Measurements from ENCODE around the gene IL27RA. TPM values are rescaled to one million over a fixed set of nuclear protein-coding genes. Genes with fewer than 3 reads are reported as not detected.

Gene IL27RA
- total and polyA plus RNA-seq, 3 experiments from 2014 or later, result 71.4 to 83.4 (median 73.6) TPM

- no peak within 1 kb of the TSS for H3K27ac ChIP-seq (ENCODE audit: low read depth, low read length)
- peak within 1 kb of the TSS in 2 of 7 donors; percentile 3 to 76 for H3K4me3 Mint-ChIP-seq
- H3K9me3 Mint-ChIP-seq, result no peaks in the 10 kb centered on the region
- no peaks in the 10 kb centered on the region for H3K27me3 ChIP-seq (ENCODE audit: insufficient read depth, low read length, poor library complexity, severe bottlenecking)
- DNase-seq, result no peak
- no peaks in the 10 kb centered on the region for H3K36me3 ChIP-seq (ENCODE audit: insufficient read depth, low read length)
- H3K36me3 Mint-ChIP-seq, result peaks cover 0 to 25% (median 5%) of the 10 kb centered on the region in 3 donors
- no peak within 1 kb of the TSS for H3K4me3 ChIP-seq (ENCODE audit: low read length)
- H3K9me3 ChIP-seq (ENCODE audit: low read length), result no peaks in the 10 kb centered on the region
- H3K27me3 Mint-ChIP-seq, result peaks cover 0 to 1% of the 10 kb centered on the region in 2 donors
- H3K4me1 Mint-ChIP-seq, result peaks cover 15 to 33% (median 22%) of the 10 kb centered on the region in 3 donors
- ChIA-PET POLR2A (no interaction called here), CTCF (interaction anchor here (1.0 to 6.6 kb wide), 3 partner anchors 13 to 51 kb away, joined by 3 to 38 read pairs (median 4); partner anchors contain the start of genes ASF1B and MISP3)
- H3K4me1 ChIP-seq (ENCODE audit: insufficient read depth, low read length), result peaks cover 23% of the 10 kb centered on the region
- peak within 1 kb of the TSS in 3 of 8 donors; percentile 23 to 66 (median 63) for H3K27ac Mint-ChIP-seq
Observed at GRCh38 chr19:14085309-14085995, 53.9 kb downstream of the IL27RA start, which contains the start of gene C19orf67. TSS of gene C19orf67 (minus strand) at chr19:14085783. CDS start at chr19:14085627, 156 bp downstream.

DNA sequence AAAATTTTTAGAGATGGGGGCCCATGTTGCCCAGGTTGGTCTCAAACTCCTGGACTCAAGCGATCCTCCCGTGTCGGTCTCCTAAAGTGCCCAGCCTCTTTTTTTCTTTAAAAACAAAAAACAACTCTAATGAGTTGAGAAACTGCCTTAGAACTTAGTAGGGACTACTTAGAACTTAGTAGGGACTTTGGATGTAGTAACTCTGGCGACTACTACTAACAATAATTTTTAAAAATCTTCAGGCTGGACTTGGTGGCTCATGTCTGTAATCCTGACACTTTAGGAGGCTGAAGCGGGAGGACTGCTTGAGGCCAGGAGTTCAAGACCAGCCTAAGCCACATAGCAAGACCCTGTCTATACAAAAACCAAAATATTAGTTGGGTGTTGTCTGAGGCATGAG lies 54.5 kb downstream of the IL27RA start:
- H3K27me3 Mint-ChIP-seq, result peaks cover 0 to 2% of the 10 kb centered on the region in 2 donors
- Histone ChIP-seq H3K27ac (ENCODE audit: low read depth, low read length) (no peak overlapping the region), H3K9me3 (ENCODE audit: low read length) (no peaks in the 10 kb centered on the region), H3K27me3 (ENCODE audit: insufficient read depth, low read length, poor library complexity, severe bottlenecking) (no peaks in the 10 kb centered on the region), H3K36me3 (ENCODE audit: insufficient read depth, low read length) (no peaks in the 10 kb centered on the region), H3K4me1 (ENCODE audit: insufficient read depth, low read length) (peaks cover 18% of the 10 kb centered on the region), H3K4me3 (ENCODE audit: low read length) (no peak overlapping the region)
- CTCF ChIA-PET, result interaction anchor here (6.6 kb wide), 1 partner anchor 14 kb away, joined by 38 read pairs; the partner anchor contains the start of gene MISP3
- H3K27ac Mint-ChIP-seq, result peak overlapping the region in 1 of 8 donors; percentile 63
- H3K4me3 Mint-ChIP-seq, result peak overlapping the region in 2 of 7 donors; percentile 3 to 76
- H3K4me1 Mint-ChIP-seq, result peaks cover 13 to 27% (median 15%) of the 10 kb centered on the region in 3 donors
- peaks cover 0 to 23% (median 5%) of the 10 kb centered on the region in 3 donors for H3K36me3 Mint-ChIP-seq
- no peaks in the 10 kb centered on the region for H3K9me3 Mint-ChIP-seq
- no peak for DNase-seq
- POLR2A ChIA-PET, result no interaction called here

- Histone ChIP-seq H3K27ac (ENCODE audit: low read depth, low read length) (no peak overlapping the region), H3K4me1 (ENCODE audit: insufficient read depth, low read length) (peaks cover 14% of the 10 kb centered on the region), H3K4me3 (ENCODE audit: low read length) (no peak overlapping the region), H3K9me3 (ENCODE audit: low read length) (no peaks in the 10 kb centered on the region), H3K36me3 (ENCODE audit: insufficient read depth, low read length) (no peaks in the 10 kb centered on the region), H3K27me3 (ENCODE audit: insufficient read depth, low read length, poor library complexity, severe bottlenecking) (no peaks in the 10 kb centered on the region)
- H3K27ac Mint-ChIP-seq, result peak overlapping the region; percentile 0 to 85 (median 74)
- POLR2A ChIA-PET, result interaction anchor here (0.6 to 1.2 kb wide), 2 partner anchors 48 to 321 kb away, joined by 4 to 8 read pairs; no protein-coding TSS in a partner anchor
- CTCF ChIA-PET, result interaction anchor here (0.8 to 2.0 kb wide), 3 partner anchors 16 to 48 kb away, joined by 3 to 10 read pairs (median 8); partner anchors contain the start of gene ASF1B
- H3K36me3 Mint-ChIP-seq, result peaks cover 0 to 21% (median 5%) of the 10 kb centered on the region in 3 donors
- H3K4me1 Mint-ChIP-seq, result peaks cover 10 to 24% (median 12%) of the 10 kb centered on the region in 3 donors
- H3K27me3 Mint-ChIP-seq, result peaks cover 0 to 4% of the 10 kb centered on the region in 2 donors
- H3K9me3 Mint-ChIP-seq, result peaks cover 0 to 7% (median 0%) of the 10 kb centered on the region in 5 donors
- no peak for DNase-seq
- peak overlapping the region; percentile 75 to 94 (median 86) for H3K4me3 Mint-ChIP-seq
Observed at GRCh38 chr19:14088634-14089411, 57.3 kb downstream of the IL27RA start.

DNA sequence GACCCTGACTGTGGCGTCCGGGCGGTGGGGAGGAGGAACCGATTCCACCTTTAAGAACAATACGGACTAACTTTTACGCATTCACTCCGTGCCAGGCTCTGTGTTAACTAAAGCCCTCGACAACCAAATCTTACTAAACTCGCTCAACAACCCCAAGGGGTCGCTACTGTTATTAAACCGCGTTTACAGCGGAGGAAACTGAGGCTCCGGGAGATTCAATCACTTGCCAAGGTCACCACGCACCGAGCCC lies 57.8 kb downstream of the IL27RA start:
- Histone ChIP-seq H3K27ac (ENCODE audit: low read depth, low read length) (no peak overlapping the region), H3K36me3 (ENCODE audit: insufficient read depth, low read length) (no peaks in the 10 kb centered on the region), H3K27me3 (ENCODE audit: insufficient read depth, low read length, poor library complexity, severe bottlenecking) (no peaks in the 10 kb centered on the region), H3K4me3 (ENCODE audit: low read length) (no peak overlapping the region), H3K9me3 (ENCODE audit: low read length) (no peaks in the 10 kb centered on the region), H3K4me1 (ENCODE audit: insufficient read depth, low read length) (peaks cover 14% of the 10 kb centered on the region)
- Mint-ChIP-seq H3K4me3 (peak overlapping the region; percentile 75 to 94 (median 86)), H3K4me1 (peaks cover 10 to 24% (median 12%) of the 10 kb centered on the region in 3 donors), H3K36me3 (peaks cover 0 to 21% (median 5%) of the 10 kb centered on the region in 3 donors), H3K27ac (peak overlapping the region; percentile 0 to 88 (median 76)), H3K27me3 (peaks cover 0 to 4% of the 10 kb centered on the region in 2 donors), H3K9me3 (peaks cover 0 to 7% (median 0%) of the 10 kb centered on the region in 5 donors)
- no peak for DNase-seq
- CTCF ChIA-PET, result interaction anchor here (0.8 to 1.1 kb wide), 2 partner anchors 16 to 48 kb away, joined by 3 to 8 read pairs; partner anchors contain the start of gene ASF1B
- POLR2A ChIA-PET, result interaction anchor here (0.6 to 1.2 kb wide), 2 partner anchors 48 to 321 kb away, joined by 4 to 8 read pairs; no protein-coding TSS in a partner anchor

DNA sequence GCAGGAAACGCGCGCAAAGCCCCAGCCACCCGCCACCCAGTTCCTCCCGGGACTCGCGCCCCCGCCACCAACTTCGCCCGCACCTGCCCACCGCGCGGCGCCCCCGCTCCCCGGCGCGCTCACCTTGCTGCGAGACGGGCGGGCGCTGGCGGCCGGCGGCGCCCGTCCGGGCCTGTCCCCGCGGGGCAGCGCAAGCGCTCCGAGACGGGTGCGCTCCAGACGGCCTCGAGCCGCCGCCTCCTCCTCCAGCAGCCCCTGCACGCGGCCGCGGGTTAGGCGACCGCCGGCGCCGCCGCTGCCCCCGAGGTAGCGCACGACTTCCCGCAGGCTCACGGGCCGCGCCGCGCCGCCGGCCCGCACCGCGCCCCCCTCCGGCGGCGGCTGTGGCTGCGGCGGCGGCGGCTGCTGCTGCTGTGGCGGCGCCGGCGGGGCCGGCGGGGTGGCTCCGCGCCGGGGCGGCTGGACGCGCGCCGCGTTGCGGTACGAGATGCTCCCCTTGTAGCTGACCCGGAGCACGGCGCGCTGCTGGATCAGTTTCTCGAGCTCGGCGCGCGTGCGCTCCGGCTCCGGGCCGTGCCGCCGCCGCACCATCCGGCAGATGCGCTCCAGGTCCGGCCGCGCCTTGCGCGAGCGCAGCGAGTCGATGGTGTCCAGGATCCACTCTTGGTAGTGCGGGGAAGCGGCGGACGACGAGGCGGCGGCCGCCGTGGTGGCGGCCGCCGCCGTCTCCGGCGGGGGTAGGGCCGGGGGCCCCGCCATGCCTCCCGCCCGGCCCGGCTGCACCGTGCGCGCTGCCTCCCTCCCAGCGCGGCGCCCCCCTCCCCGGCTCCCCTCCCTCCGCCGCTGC lies 58.3 kb downstream of the IL27RA start:
- H3K9me3 ChIP-seq (ENCODE audit: low read length), result no peaks in the 10 kb centered on the region
- H3K4me3 ChIP-seq (ENCODE audit: low read length), result no peak overlapping the region
- H3K4me1 ChIP-seq (ENCODE audit: insufficient read depth, low read length), result peaks cover 14% of the 10 kb centered on the region
- POLR2A ChIA-PET, result interaction anchor here (0.7 to 1.2 kb wide), 2 partner anchors 47 to 244 kb away, joined by 3 to 4 read pairs; no protein-coding TSS in a partner anchor
- no peak overlapping the region for H3K27ac ChIP-seq (ENCODE audit: low read depth, low read length)
- Mint-ChIP-seq H3K9me3 (peaks cover 0 to 7% (median 0%) of the 10 kb centered on the region in 5 donors), H3K36me3 (peaks cover 0 to 21% (median 5%) of the 10 kb centered on the region in 3 donors), H3K27ac (peak overlapping the region in 7 of 8 donors; percentile 73 to 88 (median 78)), H3K27me3 (peaks cover 0 to 4% of the 10 kb centered on the region in 2 donors), H3K4me3 (peak overlapping the region; percentile 84 to 94 (median 86)), H3K4me1 (peaks cover 10 to 24% (median 13%) of the 10 kb centered on the region in 3 donors)
- peak; percentile 31 to 64 (median 44) for DNase-seq
- CTCF ChIA-PET, result interaction anchor here (1.0 to 1.1 kb wide), 2 partner anchors 47 to 183 kb away, joined by 3 to 8 read pairs; partner anchors contain the start of gene ASF1B
- no peaks in the 10 kb centered on the region for H3K27me3 ChIP-seq (ENCODE audit: insufficient read depth, low read length, poor library complexity, severe bottlenecking)
- no peaks in the 10 kb centered on the region for H3K36me3 ChIP-seq (ENCODE audit: insufficient read depth, low read length)

DNA sequence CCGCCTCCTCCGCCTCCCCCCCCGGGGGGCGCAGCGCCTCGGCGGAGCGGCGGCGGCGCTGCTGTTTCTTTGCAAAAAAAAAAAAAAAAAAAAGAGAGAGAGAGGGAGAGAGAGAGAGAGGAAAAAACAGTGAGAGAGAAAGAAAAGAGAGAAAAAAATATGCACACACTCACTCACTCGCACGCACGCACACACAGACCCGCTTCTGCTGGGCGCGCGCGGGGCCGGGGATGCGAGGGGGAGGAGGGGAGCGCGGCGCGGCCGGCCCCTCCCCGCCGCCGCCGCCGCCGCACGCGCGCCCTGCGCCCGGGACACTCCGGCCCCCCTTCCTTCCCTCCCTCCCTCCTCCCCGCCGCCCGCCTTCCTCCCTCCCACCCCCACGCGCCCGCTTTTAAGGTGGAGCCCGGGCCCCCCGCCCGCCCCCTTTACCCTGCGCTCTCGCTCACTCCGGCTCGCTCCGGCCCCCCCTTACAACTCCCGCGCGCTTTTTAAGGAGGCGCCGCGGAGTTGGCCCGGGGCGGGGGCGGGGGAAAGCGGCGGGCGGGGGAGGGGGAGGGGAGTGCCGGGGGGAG lies 59.0 kb downstream of the IL27RA start, which contains the start of gene SAMD1:
Gene SAMD1, minus strand, starts transcription at position 243 of the 572 bp plus-strand sequence.
- ChIA-PET CTCF (interaction anchor here (1.0 kb wide), 1 partner anchor 183 kb away, joined by 3 read pairs; no protein-coding TSS in a partner anchor), POLR2A (no interaction called here)
- H3K27ac ChIP-seq (ENCODE audit: low read depth, low read length), result peak within 1 kb of the TSS; percentile 59
- H3K27me3 ChIP-seq (ENCODE audit: insufficient read depth, low read length, poor library complexity, severe bottlenecking), result no peaks in the 10 kb centered on the region
- Mint-ChIP-seq H3K4me3 (peak within 1 kb of the TSS; percentile 88 to 100 (median 99)), H3K27me3 (peaks cover 0 to 4% of the 10 kb centered on the region in 2 donors), H3K4me1 (peaks cover 10 to 24% (median 13%) of the 10 kb centered on the region in 3 donors), H3K27ac (peak within 1 kb of the TSS; percentile 94 to 99 (median 98)), H3K9me3 (peaks cover 0 to 7% (median 0%) of the 10 kb centered on the region in 5 donors), H3K36me3 (peaks cover 0 to 21% (median 5%) of the 10 kb centered on the region in 3 donors)
- no peaks in the 10 kb centered on the region for H3K9me3 ChIP-seq (ENCODE audit: low read length)
- H3K4me3 ChIP-seq (ENCODE audit: low read length), result peak within 1 kb of the TSS; percentile 89
- H3K36me3 ChIP-seq (ENCODE audit: insufficient read depth, low read length), result no peaks in the 10 kb centered on the region
- H3K4me1 ChIP-seq (ENCODE audit: insufficient read depth, low read length), result peaks cover 14% of the 10 kb centered on the region
- DNase-seq, result peak; percentile 78 to 93 (median 79)

Measured in CD8-positive, alpha-beta memory T cell (primary cell).